GM12872 (cell line): Measurements from ENCODE around the gene APCDD1L.

Source experiments
- CTCF ChIP-seq: IDR thresholded peaks from 3 replicates; pipeline ENCODE4 v1.5.1; 2011; ENCODE audit warnings: low read depth, mild to moderate bottlenecking, low read length, moderate library complexity; ENCODE audit not compliant: insufficient read depth

APCDD1L gene

GRCh38 chr20:58515233-58516212 lies at the start of gene APCDD1L:
APCDD1L (minus strand) TSS chr20:58515399; CDS start chr20:58514707, 692 bp downstream.
- no peak for TF ChIP-seq CTCF

- TF ChIP-seq CTCF = no peak
These were observed 44.1 kb upstream of the APCDD1L start for GRCh38 chr20:58559368-58559729.

- no peak for TF ChIP-seq CTCF
These were observed 43.5 kb upstream of the APCDD1L start for GRCh38 chr20:58558486-58559367.

- TF ChIP-seq CTCF = no peak
These were observed 42.6 kb upstream of the APCDD1L start for GRCh38 chr20:58557733-58558342.

- no peak for TF ChIP-seq CTCF
These were observed 41.8 kb upstream of the APCDD1L start for GRCh38 chr20:58556961-58557360.

GRCh38 chr20:58555078-58555765 lies 40.0 kb upstream of the APCDD1L start:
- TF ChIP-seq CTCF = no peak
